Spinal cord (tissue), 10 donors: Measurements from ENCODE around the gene VCAM1. TPM values are rescaled to one million over a fixed set of nuclear protein-coding genes. Genes with fewer than 3 reads are reported as not detected.
A peak's percentile ranks its signal among the peaks of the same experiment; 100 is the strongest.

ENCODE experiments used
- DNase-seq, 6 donors: peaks; one replicate each; pipeline versions ENCODE4 v3.0.0 to v3.0.0-alpha.2; 2013 to 2015; ENCODE audit warnings: low spot score in 6 of 6, low read depth in 4 of 6
- H3K27ac ChIP-seq: one replicate; pipeline ENCODE4 v1.5.1; 2013; ENCODE audit warnings: low read depth, low read length, control low read depth
- H3K27me3 ChIP-seq: one replicate; pipeline ENCODE4 v1.6.1; 2013; ENCODE audit warnings: low read length; ENCODE audit not compliant: control insufficient read depth, insufficient read depth
- H3K36me3 ChIP-seq: one replicate; pipeline ENCODE4 v1.6.1; 2013; ENCODE audit warnings: low read length; ENCODE audit not compliant: control insufficient read depth, insufficient read depth
- H3K4me1 ChIP-seq: one replicate; pipeline ENCODE4 v1.6.1; 2013; ENCODE audit warnings: low read length; ENCODE audit not compliant: control insufficient read depth, insufficient read depth
- H3K4me3 ChIP-seq: one replicate; pipeline ENCODE4 v1.5.1; 2013; ENCODE audit warnings: low read depth, low read length, control low read depth
- H3K9me3 ChIP-seq: one replicate; pipeline ENCODE4 v1.6.1; 2013; ENCODE audit warnings: low read length; ENCODE audit not compliant: control insufficient read depth, insufficient read depth
- WGBS: methylation state at CpG from one replicate; pipeline ENCODE4 v1.1.5; 2013; ENCODE audit warnings: missing lambda C conversion rate; ENCODE audit not compliant: insufficient coverage; 5-methylcytosine and 5-hydroxymethylcytosine counted together
- polyA plus RNA-seq, 2 donors: library from polyadenylated mRNA; unstranded; fragments of 120-200 nt; gene quantifications; one replicate each; pipeline ENCODE4 v1.2.1, GENCODE V29; 2013; ENCODE audit not compliant: insufficient read length in 2 of 2
- total RNA-seq, 2 donors: library from RNA; depleted of rRNA in 1 of 2; stranded (reverse); fragments of 120-200 nt in 1 of 2; fragments of >200 nt in 1 of 2; gene quantifications; one replicate each; pipeline versions ENCODE4 v1.2.3 to v1.2.4, GENCODE V29; 2013 to 2014
- donor health status: healthy.

VCAM1 gene
- total and polyA plus RNA-seq, 4 donors = 39.4 to 81.8 (median 70.6) TPM

DNA sequence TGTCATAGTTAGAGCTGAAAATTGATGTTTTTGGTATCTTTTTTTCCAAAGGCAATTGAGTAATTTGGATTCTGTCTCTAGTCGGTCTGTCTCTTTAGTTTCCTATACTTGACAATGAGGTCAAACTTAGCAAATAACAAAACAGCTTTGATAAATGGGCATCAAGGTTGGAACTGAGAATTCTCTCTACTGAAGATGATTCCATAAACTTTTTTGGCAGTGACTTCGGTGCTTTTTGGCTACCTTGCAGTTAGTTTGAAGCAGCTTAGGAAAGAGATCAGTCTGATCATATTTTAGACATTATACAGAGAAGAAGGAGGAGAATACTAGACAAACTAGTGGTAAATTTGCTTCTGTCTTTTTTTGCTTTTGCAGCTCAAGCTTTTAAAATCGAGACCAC, 559 bp downstream of the VCAM1 start:
- peak overlapping the region; percentile 60 for H3K27ac ChIP-seq
- H3K4me3 ChIP-seq = peak overlapping the region; percentile 41
- no peaks in the 10 kb centered on the region for H3K27me3 ChIP-seq
- WGBS = 33% methylated on average over 1 of the region's 3 CpGs
- no peaks in the 10 kb centered on the region for H3K9me3 ChIP-seq
- no peaks in the 10 kb centered on the region for H3K4me1 ChIP-seq
- H3K36me3 ChIP-seq = no peaks in the 10 kb centered on the region
- DNase-seq = no peak

DNA sequence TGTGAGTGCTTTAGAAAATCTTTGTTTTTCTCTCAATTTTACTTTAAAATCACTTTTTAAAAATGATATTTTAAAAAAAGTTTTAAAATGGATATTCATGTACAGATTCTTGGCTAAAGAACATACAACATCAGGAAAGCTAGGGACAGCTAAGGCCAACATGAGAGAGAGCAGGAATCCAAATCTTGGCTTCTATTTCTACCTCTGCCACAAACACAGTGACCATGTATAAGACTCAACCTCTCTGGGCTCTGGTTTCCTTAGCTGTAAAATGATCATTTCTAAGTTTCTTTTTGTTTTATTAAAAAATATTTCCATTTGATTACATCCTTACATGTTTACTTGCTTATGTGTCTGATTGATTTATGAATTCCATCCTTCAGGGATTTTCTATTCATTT, 1.2 kb downstream of the VCAM1 start:
- Histone ChIP-seq H3K4me3 (peak overlapping the region; percentile 41), H3K27ac (peak overlapping the region; percentile 60), H3K36me3 (no peaks in the 10 kb centered on the region), H3K27me3 (no peaks in the 10 kb centered on the region), H3K9me3 (no peaks in the 10 kb centered on the region), H3K4me1 (no peaks in the 10 kb centered on the region)
- DNase-seq = no peak

DNA sequence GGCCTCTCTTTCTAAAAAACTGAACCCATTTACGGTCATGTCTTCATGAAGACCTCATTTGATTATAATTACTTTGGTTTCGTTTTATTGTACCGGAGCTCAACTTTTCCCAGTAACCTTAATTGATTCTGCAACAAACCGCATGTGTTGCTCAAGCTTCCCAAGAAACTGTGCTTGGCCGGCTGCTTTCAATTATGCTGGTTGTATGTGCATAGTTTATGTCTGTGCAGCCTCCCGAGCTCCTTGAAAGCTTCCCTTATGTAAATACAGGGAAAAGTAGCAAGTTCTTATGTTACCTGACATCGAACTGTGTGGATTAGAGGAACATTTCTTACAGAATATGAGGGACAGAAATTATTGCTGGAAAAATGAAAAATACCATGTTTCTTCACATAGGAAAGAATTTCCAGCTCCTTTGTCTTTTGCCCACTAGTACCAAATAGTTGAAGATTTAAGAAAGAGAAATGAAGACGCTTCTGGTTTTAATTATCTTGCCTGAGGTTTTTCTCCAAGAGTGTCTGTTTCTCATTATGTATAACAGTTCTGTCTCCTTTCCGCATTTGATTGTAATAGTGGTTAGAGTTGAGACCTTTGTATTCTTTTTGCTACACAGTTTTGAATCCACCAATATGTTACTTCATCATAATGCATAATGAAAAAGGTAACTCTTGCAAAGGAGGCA, 2.1 kb downstream of the VCAM1 start:
- no peaks in the 10 kb centered on the region for H3K27me3 ChIP-seq
- H3K9me3 ChIP-seq = no peaks in the 10 kb centered on the region
- H3K27ac ChIP-seq = peak overlapping the region; percentile 1
- H3K36me3 ChIP-seq = no peaks in the 10 kb centered on the region
- peak overlapping the region; percentile 41 for H3K4me3 ChIP-seq
- H3K4me1 ChIP-seq = no peaks in the 10 kb centered on the region
- 0% methylated on average over 2 of the region's 9 CpGs for WGBS
- peak in 2 of 6 donors; percentile 68 for DNase-seq

DNA sequence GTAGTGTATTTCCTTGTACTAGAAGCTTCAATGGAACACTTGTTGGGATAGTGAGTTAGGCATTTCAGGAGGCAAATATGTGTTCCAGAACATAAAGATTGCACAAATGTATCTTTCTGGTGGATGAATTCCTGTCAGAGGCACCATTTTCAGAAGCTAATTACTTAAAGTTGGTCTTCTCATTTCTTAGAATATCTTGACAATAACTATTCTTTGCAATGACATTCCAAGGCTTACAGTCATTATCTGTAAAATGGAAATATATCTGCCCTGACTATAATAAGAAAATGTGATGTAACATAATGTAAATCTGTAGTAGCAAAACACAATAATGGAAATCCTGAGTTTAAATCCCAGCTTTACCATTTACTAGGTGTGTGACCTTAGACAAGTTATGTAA, 2.7 kb downstream of the VCAM1 start:
- no peak overlapping the region for H3K27ac ChIP-seq

DNA sequence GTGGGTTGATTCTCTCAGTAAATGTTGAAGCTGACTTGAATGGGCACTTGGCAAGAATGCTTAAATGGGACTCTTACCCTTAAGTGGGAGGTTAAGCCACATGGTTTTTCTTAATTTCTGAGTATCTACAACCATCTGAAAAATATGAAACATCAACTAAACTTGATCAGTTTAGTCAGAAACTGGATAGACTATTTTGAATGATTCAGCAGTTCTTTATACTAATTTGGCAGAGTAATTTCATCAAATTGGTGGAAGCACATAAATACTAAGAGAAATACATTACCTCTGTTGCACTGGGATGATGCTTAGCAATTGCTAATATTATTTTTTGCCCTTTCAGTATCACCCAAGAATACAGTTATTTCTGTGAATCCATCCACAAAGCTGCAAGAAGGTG, 4.7 kb downstream of the VCAM1 start:
- H3K4me1 ChIP-seq = no peaks in the 10 kb centered on the region
- DNase-seq = no peak
- no peaks in the 10 kb centered on the region for H3K27me3 ChIP-seq
- H3K4me3 ChIP-seq = no peak overlapping the region
- H3K36me3 ChIP-seq = no peaks in the 10 kb centered on the region
- no peak overlapping the region for H3K27ac ChIP-seq
- H3K9me3 ChIP-seq = no peaks in the 10 kb centered on the region

More for the DNA sequence above, 2.7 kb downstream of the VCAM1 start:
- H3K27me3 ChIP-seq = no peaks in the 10 kb centered on the region
- no peaks in the 10 kb centered on the region for H3K4me1 ChIP-seq
- peak overlapping the region; percentile 41 for H3K4me3 ChIP-seq
- H3K36me3 ChIP-seq = no peaks in the 10 kb centered on the region
- no peaks in the 10 kb centered on the region for H3K9me3 ChIP-seq
- no peak for DNase-seq

DNA sequence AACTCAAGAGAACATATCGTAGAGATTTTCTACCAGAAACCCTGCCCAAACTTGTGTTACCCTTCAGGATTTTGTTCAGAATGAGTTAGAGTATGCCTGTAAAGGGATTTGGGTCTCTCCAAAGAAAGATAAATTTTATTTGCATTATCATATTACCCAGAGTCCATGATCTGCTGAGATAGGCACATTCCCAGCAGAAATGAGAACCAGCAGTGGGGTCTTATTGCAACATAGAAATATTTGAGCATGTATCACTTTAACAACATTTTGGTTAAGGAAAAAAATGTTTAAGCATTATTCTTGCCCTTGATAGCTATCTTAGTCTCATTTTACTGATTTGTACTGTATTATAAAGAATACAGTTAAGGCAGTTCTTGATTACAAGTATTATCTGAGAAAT, 10.6 kb downstream of the VCAM1 start:
- WGBS = no CpG with 5 or more reads among the region's 1 CpG

DNA sequence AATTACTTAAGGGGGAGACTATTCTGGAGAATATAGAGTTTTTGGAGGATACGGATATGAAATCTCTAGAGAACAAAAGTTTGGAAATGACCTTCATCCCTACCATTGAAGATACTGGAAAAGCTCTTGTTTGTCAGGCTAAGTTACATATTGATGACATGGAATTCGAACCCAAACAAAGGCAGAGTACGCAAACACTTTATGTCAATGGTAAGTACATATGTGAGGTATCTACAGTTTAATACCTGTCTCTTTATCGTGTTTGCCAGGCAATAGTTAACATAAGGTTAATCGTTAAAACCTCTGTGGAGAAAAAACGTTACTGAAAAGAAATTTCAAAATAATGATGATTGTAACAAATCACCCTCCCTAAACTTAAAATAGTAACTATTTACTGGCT, 11.8 kb downstream of the VCAM1 start:
- Histone ChIP-seq H3K4me3 (no peak overlapping the region), H3K36me3 (no peaks in the 10 kb centered on the region), H3K27me3 (no peaks in the 10 kb centered on the region), H3K9me3 (no peaks in the 10 kb centered on the region), H3K4me1 (no peaks in the 10 kb centered on the region), H3K27ac (no peak overlapping the region)
- no peak for DNase-seq
- no CpG with 5 or more reads among the region's 6 CpGs for WGBS

More for the DNA sequence above, 10.6 kb downstream of the VCAM1 start:
- H3K36me3 ChIP-seq = no peaks in the 10 kb centered on the region
- no peak overlapping the region for H3K4me3 ChIP-seq
- no peaks in the 10 kb centered on the region for H3K4me1 ChIP-seq
- H3K9me3 ChIP-seq = no peaks in the 10 kb centered on the region
- DNase-seq = no peak
- H3K27me3 ChIP-seq = no peaks in the 10 kb centered on the region
- H3K27ac ChIP-seq = no peak overlapping the region

DNA sequence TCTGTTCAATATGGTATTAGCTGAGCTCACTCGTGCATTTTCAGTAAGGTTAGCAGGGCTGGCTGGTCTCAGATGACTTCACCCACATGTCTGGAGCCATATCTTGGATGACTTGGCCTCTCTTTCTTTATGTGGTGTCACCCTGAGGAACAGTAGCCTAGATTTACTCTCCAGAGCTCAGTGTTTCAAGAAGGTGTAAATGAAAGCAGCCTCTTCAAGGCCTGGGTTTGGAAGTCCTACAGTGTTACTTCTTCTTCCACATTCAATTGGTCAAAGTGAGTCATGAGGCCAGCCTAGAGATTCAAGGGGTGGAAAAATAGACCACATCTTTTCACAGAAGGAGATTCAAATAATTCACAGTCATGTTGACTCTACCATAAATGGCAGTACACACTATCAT, 12.2 kb downstream of the VCAM1 start:
- 100% methylated on average over 1 of the region's 1 CpG for WGBS
- H3K27ac ChIP-seq = no peak overlapping the region
- no peaks in the 10 kb centered on the region for H3K9me3 ChIP-seq
- no peaks in the 10 kb centered on the region for H3K27me3 ChIP-seq
- no peaks in the 10 kb centered on the region for H3K4me1 ChIP-seq
- no peak for DNase-seq
- H3K36me3 ChIP-seq = no peaks in the 10 kb centered on the region
- no peak overlapping the region for H3K4me3 ChIP-seq

DNA sequence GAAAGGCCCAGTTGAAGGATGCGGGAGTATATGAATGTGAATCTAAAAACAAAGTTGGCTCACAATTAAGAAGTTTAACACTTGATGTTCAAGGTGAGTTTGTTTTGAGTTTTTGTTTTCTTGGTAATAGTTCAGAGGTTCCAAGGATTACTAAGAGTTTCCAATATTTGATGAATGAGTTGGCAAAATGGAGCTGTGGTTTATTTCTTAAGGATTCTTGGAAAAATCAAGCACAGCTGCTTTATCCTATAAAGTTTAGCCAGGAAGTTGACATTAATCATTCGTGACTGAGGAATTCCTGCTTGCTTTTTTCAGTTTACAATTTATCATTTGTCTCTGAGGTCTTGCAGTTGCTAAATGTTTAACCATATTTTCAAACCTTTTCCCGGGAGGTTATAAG, 15.1 kb downstream of the VCAM1 start:
- Histone ChIP-seq H3K36me3 (no peaks in the 10 kb centered on the region), H3K4me1 (no peaks in the 10 kb centered on the region), H3K27me3 (no peaks in the 10 kb centered on the region), H3K4me3 (no peak overlapping the region), H3K9me3 (no peaks in the 10 kb centered on the region), H3K27ac (peak overlapping the region; percentile 42)
- 75% methylated on average over 1 of the region's 3 CpGs for WGBS
- DNase-seq = no peak

DNA sequence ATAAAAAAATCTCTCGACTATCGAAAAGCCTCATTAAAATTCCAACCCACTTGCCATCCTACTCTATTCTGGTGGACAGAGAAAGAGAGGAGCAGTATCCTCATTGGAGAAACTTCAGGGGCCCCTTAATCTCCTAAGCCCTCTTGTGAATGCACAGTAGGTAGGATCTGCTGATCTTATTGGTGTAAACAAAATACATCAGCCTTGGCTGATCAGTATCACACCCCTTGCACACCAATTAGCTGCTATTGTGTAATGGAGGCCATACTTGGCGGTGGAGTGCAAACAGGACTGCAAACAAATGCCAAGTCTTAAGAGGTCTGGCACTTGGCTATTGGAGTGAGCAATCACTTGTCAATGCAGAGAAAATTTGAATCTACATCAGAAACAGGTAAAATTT, 15.7 kb downstream of the VCAM1 start:
- DNase-seq = peak in 2 of 6 donors; percentile 76 to 78

More for the DNA sequence above, 15.7 kb downstream of the VCAM1 start:
- no peaks in the 10 kb centered on the region for H3K9me3 ChIP-seq
- WGBS = 57% methylated on average over 1 of the region's 3 CpGs
- H3K36me3 ChIP-seq = no peaks in the 10 kb centered on the region
- no peak overlapping the region for H3K4me3 ChIP-seq
- H3K4me1 ChIP-seq = no peaks in the 10 kb centered on the region
- no peaks in the 10 kb centered on the region for H3K27me3 ChIP-seq
- peak overlapping the region; percentile 42 for H3K27ac ChIP-seq
